Fibroblast of mammary gland (primary cell): ENCODE data around the gene GALNT2.

ENCODE experiments used
- DNase-seq: peaks from one replicate; pipeline ENCODE4 v3.0.0-alpha.2; 2010; ENCODE audit warnings: low read depth
- H3K4me3 ChIP-seq: 2 replicates; pipeline ENCODE4 v1.5.1; 2011; ENCODE audit warnings: low read depth, mild to moderate bottlenecking, low read length, moderate library complexity; ENCODE audit not compliant: control insufficient read depth
- TF ChIP-seq, protein P1 (sequence below): conservative IDR thresholded peaks from 2 replicates; pipeline ENCODE4 v1.5.1; 2011; ENCODE audit warnings: low read depth, low read length, inconsistent platforms; ENCODE audit not compliant: control insufficient read depth, insufficient read depth

The GALNT2 gene

GRCh38 chr1:230280054-230280795 is 213.2 kb downstream of the GALNT2 start:
- DNase-seq = no peak
- no peak overlapping the region for H3K4me3 ChIP-seq
- TF ChIP-seq, protein P1, sequence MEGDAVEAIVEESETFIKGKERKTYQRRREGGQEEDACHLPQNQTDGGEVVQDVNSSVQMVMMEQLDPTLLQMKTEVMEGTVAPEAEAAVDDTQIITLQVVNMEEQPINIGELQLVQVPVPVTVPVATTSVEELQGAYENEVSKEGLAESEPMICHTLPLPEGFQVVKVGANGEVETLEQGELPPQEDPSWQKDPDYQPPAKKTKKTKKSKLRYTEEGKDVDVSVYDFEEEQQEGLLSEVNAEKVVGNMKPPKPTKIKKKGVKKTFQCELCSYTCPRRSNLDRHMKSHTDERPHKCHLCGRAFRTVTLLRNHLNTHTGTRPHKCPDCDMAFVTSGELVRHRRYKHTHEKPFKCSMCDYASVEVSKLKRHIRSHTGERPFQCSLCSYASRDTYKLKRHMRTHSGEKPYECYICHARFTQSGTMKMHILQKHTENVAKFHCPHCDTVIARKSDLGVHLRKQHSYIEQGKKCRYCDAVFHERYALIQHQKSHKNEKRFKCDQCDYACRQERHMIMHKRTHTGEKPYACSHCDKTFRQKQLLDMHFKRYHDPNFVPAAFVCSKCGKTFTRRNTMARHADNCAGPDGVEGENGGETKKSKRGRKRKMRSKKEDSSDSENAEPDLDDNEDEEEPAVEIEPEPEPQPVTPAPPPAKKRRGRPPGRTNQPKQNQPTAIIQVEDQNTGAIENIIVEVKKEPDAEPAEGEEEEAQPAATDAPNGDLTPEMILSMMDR = no peak

DNA sequence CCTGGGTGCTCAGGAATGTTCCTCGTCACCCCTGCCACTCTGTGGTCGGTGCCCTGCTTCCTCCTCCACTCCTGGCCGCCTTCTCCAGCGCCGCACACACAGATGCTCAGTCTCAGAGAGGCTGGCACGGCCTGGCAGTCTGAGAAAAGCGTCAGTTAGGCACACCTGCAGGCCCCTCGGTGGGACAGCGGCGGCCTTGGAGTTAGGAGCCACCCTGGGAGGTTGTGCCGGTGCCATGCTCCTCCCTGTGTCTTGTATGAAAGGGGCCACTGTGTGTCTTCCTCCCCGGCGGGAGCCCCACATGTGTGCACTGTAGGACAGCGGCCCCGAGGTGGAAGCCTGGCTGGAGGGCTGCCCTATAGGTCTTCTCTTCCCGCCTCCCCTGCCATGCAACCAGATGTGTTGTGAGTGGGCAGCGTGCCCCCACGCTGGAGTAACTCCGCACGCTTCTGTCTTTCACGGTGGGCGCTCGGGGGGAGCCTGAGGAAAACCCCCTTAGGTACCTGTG is 213.9 kb downstream of the GALNT2 start:
- TF ChIP-seq, protein P1 = no peak
- no peak for DNase-seq
- H3K4me3 ChIP-seq = no peak overlapping the region

DNA sequence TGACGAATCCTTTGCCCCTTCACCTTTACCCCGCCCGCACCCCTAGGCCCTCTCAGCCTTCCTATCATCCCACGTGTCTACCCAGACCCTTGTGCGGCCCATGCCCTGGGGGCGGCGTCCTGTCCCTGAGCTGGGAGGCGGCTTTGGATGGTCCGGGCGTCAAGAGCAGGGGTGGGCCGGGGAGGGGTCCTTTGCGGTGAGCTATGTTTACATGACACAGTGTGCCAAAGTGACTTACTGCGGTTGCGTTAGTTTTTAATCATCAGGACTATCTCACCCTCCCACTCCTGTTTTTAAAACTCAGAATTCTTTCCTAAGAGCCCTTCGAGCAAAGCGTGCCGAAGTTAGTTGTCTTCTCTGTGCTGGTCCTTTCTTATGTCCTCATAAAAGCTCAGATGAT is 214.5 kb downstream of the GALNT2 start:
- H3K4me3 ChIP-seq = no peak overlapping the region
- DNase-seq = no peak
- TF ChIP-seq, protein P1 = no peak

GRCh38 chr1:230282157-230282556 is 215.1 kb downstream of the GALNT2 start:
- no peak for DNase-seq
- TF ChIP-seq, protein P1 = no peak
- H3K4me3 ChIP-seq = no peak overlapping the region

- no peak overlapping the region for H3K4me3 ChIP-seq
- DNase-seq = no peak
- TF ChIP-seq, protein P1 = no peak
These were observed 216.6 kb downstream of the GALNT2 start for GRCh38 chr1:230283678-230284077.

DNA sequence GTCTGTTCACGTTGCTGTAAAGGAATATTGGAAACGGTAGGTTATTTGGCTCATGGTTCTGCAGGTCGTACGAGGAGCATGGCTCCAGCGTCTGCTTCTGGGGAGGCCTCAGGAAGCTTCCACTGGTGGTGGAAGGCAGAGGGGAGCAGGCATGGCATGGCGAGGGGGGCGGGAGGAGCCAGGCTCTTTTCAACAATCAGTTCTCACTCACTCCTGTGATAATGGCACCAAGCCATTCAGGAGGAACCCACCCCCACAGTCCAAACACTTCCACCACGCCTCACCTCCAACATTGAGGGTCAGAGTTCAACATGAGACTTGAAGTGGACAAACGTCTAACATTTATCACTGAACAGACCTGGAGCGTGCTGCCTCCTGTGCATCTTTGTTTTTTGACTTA is 217.9 kb downstream of the GALNT2 start:
- TF ChIP-seq, protein P1 = no peak
- DNase-seq = no peak
- no peak overlapping the region for H3K4me3 ChIP-seq
